Measurements from ENCODE around the gene GNPNAT1. TPM values are rescaled to one million over a fixed set of nuclear protein-coding genes. Genes with fewer than 3 reads are reported as not detected.

The GNPNAT1 gene
- polyA plus RNA-seq, 1 of the 3 experiments (the other 2 are of a cell fraction): 15.2 TPM

DNA sequence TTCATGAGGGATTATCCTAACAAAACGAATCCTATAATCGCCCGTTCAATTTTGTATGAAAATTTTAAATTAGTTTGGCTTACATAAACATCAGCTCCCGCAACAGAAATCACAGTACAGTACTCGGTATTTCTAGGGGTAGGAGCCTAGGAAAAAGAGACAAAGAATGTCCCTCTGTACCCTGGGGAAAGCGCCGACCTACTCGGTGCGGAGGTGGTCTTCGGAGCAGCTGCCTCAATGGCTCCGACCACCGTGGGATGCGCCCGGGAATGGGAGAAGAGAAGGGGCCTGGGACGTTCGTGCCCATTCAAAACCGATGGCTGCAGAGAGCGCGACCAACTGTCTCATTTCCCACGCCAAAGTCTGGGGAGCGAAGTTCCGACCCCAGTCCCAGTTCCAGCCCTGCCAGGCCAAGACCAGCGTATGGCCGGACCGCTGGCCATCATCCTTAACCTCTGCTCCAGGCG lies 618 bp downstream of the GNPNAT1 start:
- WGBS (ENCODE audit: low lambda C conversion rate): 1% methylated on average over 14 of the region's 26 CpGs
- TF ChIP-seq GATA2 (CRISPR knock-in tag; IDR thresholded peaks at IDR 0.05): no peak
- TF ChIP-seq RAD21 (IDR thresholded peaks at IDR 0.05; ENCODE audit: low read length): 0 out of 2 replicates have a peak, but pooled peaks have one; percentile 3
- Histone ChIP-seq H3K27me3 (ENCODE audit: insufficient read depth) (no peaks in the 10 kb centered on the region), H3K36me3 (replicated peaks in 1 of 2; ENCODE audit: control insufficient read depth in 1 of 2, insufficient read depth in 2 of 2, low read length in 1 of 2) (peaks cover 4 to 16% of the 10 kb centered on the region in 2 experiments), H3K9me2 (no peaks in the 10 kb centered on the region), H3K79me2 (ENCODE audit: insufficient read depth) (peaks cover 62% of the 10 kb centered on the region), H3F3A (replicated peaks; ENCODE audit: insufficient read depth) (peaks cover 13% of the 10 kb centered on the region), H2AFZ (ENCODE audit: low read depth) (peak overlapping the region; percentile 75), H3K4me3 (ENCODE audit: low read depth in 2 of 2, low read length in 1 of 2) (peak overlapping the region; percentile 70 to 73), H3K9me3 (no peaks in the 10 kb centered on the region), H4K20me1 (ENCODE audit: insufficient read depth) (peaks cover 19% of the 10 kb centered on the region), H3K4me2 (peak overlapping the region; percentile 81), H3K27ac (ENCODE audit: low read depth in 2 of 2, low read length in 1 of 2) (peak overlapping the region; percentile 87 to 89), H3K9ac (peak overlapping the region; percentile 85), H3K4me1 (ENCODE audit: control insufficient read depth in 1 of 2, insufficient read depth in 2 of 2, low read depth in 1 of 2, low read length in 1 of 2) (peaks cover 0 to 7% of the 10 kb centered on the region in 2 experiments; a peak in 2 of 4 replicates)
- DNase-seq: no peak
- CTCF ChIA-PET: interaction anchor here (0.7 to 1.6 kb wide), 4 partner anchors 14 to 264 kb away, joined by 3 read pairs; no protein-coding TSS in a partner anchor
- POLR2A ChIA-PET: interaction anchor here (0.6 to 2.1 kb wide), 5 partner anchors 35 to 362 kb away, joined by 3 to 5 read pairs (median 4); partner anchors contain the start of genes DDHD1, GPR137C, PSMC6 and STYX

DNA sequence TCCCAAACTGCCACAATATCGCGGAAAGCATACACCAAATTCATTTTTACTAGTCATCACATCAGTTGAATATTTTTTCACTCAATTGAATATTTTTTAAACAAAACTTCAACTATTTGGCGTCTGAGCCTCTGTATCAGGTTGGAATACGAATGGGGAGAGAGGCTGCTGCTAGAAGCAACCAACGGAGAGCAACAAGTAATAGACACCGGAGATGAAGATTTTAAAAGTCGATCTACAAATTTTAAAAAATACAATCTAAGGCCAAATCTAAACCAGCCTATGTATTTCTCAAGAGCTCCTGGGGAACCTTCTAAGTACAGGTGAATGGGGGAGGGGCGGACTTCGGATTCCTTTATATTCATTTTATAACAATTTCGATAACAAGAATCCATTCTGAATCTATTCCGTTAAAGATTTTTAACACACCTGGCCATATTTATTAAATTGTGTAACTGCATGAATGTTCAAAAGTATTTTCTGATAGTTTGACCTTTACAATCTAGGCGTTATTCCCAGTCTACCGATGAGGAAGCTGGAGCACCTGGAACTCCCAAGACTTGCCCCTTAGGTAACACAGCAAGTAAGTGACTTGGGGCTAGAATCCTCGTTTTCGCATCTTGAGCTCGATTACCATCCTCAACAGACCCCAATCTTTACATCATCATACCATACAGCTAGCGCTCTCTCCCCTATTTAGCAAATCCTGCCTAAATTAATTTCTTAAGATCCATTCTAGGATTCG lies 1.2 kb downstream of the GNPNAT1 start:
- 3% methylated on average over 18 of the region's 18 CpGs for WGBS (ENCODE audit: low lambda C conversion rate)
- Histone ChIP-seq H3K36me3 (replicated peaks in 1 of 2; ENCODE audit: control insufficient read depth in 1 of 2, insufficient read depth in 2 of 2, low read length in 1 of 2) (peaks cover 4 to 16% of the 10 kb centered on the region in 2 experiments), H3K27ac (ENCODE audit: low read depth in 2 of 2, low read length in 1 of 2) (peak overlapping the region; percentile 87 to 89), H4K20me1 (ENCODE audit: insufficient read depth) (peaks cover 19% of the 10 kb centered on the region), H3K79me2 (ENCODE audit: insufficient read depth) (peaks cover 68% of the 10 kb centered on the region), H3K27me3 (ENCODE audit: insufficient read depth) (no peaks in the 10 kb centered on the region), H3K4me2 (peak overlapping the region; percentile 81), H3K9me3 (no peaks in the 10 kb centered on the region), H3K4me1 (ENCODE audit: control insufficient read depth in 1 of 2, insufficient read depth in 2 of 2, low read depth in 1 of 2, low read length in 1 of 2) (peaks cover 0 to 7% of the 10 kb centered on the region in 2 experiments; a peak in 2 of 4 replicates), H3K4me3 (ENCODE audit: low read depth in 2 of 2, low read length in 1 of 2) (peak overlapping the region; percentile 70 to 73), H3F3A (replicated peaks; ENCODE audit: insufficient read depth) (peaks cover 13% of the 10 kb centered on the region), H3K9me2 (no peaks in the 10 kb centered on the region), H2AFZ (ENCODE audit: low read depth) (peak overlapping the region; percentile 75; the same call in 1 of the 2 replicates), H3K9ac (peak overlapping the region; percentile 85)
- ChIA-PET CTCF (interaction anchor here (1.0 to 1.6 kb wide), 3 partner anchors 13 to 39 kb away, joined by 3 read pairs; no protein-coding TSS in a partner anchor), POLR2A (interaction anchor here (0.8 to 2.1 kb wide), 2 partner anchors 238 to 363 kb away, joined by 4 to 5 read pairs; partner anchors contain the start of genes DDHD1, GPR137C and TXNDC16)
- DNase-seq: no peak
- no peak for TF ChIP-seq YY1 (IDR thresholded peaks at IDR 0.05; ENCODE audit: low read depth)

DNA sequence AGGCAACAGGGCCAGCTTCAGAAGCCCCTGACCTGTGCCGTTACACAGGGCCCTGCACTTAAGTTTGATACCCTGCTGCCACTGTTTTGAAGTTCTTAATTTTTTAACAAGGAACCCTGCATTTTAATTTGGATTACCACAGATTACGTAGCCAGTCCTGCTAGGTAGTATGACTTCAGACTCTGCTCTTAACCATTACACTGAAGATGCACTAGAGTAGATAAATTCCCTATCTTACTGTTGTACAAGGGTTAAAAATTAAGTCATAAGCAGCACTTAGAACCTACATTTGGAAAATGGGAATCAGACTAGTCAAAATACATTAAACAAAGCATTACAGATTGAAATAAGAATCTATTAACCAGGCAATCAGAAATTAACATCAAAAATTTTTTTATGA lies 2.3 kb downstream of the GNPNAT1 start:
- ChIA-PET POLR2A (no interaction called here), CTCF (no interaction called here)
- peaks cover 19% of the 10 kb centered on the region for H4K20me1 ChIP-seq (ENCODE audit: insufficient read depth)
- H3K9ac ChIP-seq: peak overlapping the region; percentile 85; the same call in 1 of the 2 replicates
- H3K36me3 ChIP-seq (replicated peaks in 1 of 2; ENCODE audit: control insufficient read depth in 1 of 2, insufficient read depth in 2 of 2, low read length in 1 of 2): peaks cover 8 to 22% of the 10 kb centered on the region in 2 experiments
- peaks cover 17% of the 10 kb centered on the region for H3F3A ChIP-seq (replicated peaks; ENCODE audit: insufficient read depth)
- H3K4me2 ChIP-seq: peak overlapping the region; percentile 81
- peaks cover 79% of the 10 kb centered on the region for H3K79me2 ChIP-seq (ENCODE audit: insufficient read depth)
- no peaks in the 10 kb centered on the region for H3K9me2 ChIP-seq
- peak overlapping the region; percentile 70 to 73; a peak in 3 of 4 replicates for H3K4me3 ChIP-seq (ENCODE audit: low read depth in 2 of 2, low read length in 1 of 2)
- WGBS (ENCODE audit: low lambda C conversion rate): 58% methylated on average over 2 of the region's 2 CpGs
- DNase-seq: no peak
- no peaks in the 10 kb centered on the region for H3K27me3 ChIP-seq (ENCODE audit: insufficient read depth)
- H3K4me1 ChIP-seq (ENCODE audit: control insufficient read depth in 1 of 2, insufficient read depth in 2 of 2, low read depth in 1 of 2, low read length in 1 of 2): peaks cover 0 to 7% of the 10 kb centered on the region in 2 experiments; a peak in 2 of 4 replicates
- H2AFZ ChIP-seq (ENCODE audit: low read depth): no peak overlapping the region
- TF ChIP-seq POLR2AphosphoS5 (IDR thresholded peaks at IDR 0.05; ENCODE audit: low read depth, low read length) (no peak), EP300 (IDR thresholded peaks at IDR 0.05; ENCODE audit: borderline replicate concordance in 1 of 2, low read depth in 1 of 2, low read length in 1 of 2) (no peak), TCF12 (IDR thresholded peaks at IDR 0.05) (no peak), FOXM1 (IDR thresholded peaks at IDR 0.05; ENCODE audit: low read depth) (no peak), RFX5 (IDR thresholded peaks at IDR 0.05; ENCODE audit: low read length) (no peak), GABPA (IDR thresholded peaks at IDR 0.05; ENCODE audit: low read depth) (no peak), EZH2phosphoT487 (IDR thresholded peaks at IDR 0.05; ENCODE audit: borderline replicate concordance, low read depth) (no peak), RXRA (IDR thresholded peaks at IDR 0.05; ENCODE audit: borderline replicate concordance, low read depth) (no peak), RCOR1 (IDR thresholded peaks at IDR 0.05; ENCODE audit: low read length) (no peak)
- no peaks in the 10 kb centered on the region for H3K9me3 ChIP-seq
- H3K27ac ChIP-seq (ENCODE audit: low read depth in 2 of 2, low read length in 1 of 2): no peak overlapping the region

All from SK-N-SH (cell line).